GM12878 (cell line): ENCODE measurements around the gene DCAF6. TPM values are rescaled to one million over a fixed set of nuclear protein-coding genes. Genes with fewer than 3 reads are reported as not detected.
A peak's percentile ranks its signal among the peaks of the same experiment; 100 is the strongest.

Experiments used
- ATF7 ChIP-seq: fragments of 450-650 bp; IDR thresholded peaks from 2 replicates; pipeline ENCODE4 v1.6.1; 2016; ENCODE audit warnings: low read depth, mild to moderate bottlenecking
- EED ChIP-seq: sonication (generic); IDR thresholded peaks from 2 replicates; pipeline ENCODE4 v1.6.1; 2016; ENCODE audit warnings: antibody characterized with exemption, low read depth
- GABPA ChIP-seq: IDR thresholded peaks from 2 replicates; pipeline ENCODE4 v1.6.1; 2014; ENCODE audit warnings: antibody characterized with exemption, low read depth, mild to moderate bottlenecking, inconsistent platforms
- POLR2AphosphoS2 ChIP-seq: IDR thresholded peaks from 2 replicates; pipeline ENCODE4 v1.6.1; 2011; ENCODE audit warnings: low read depth, mild to moderate bottlenecking, low read length, improper control_type of control experiment, moderate library complexity
- POU2F2 ChIP-seq: IDR thresholded peaks from 3 replicates; pipeline ENCODE4 v1.6.1; 2011; ENCODE audit warnings: low read depth, mild to moderate bottlenecking, low read length, borderline replicate concordance
- RCOR1 ChIP-seq: conservative IDR thresholded peaks from 2 replicates; pipeline ENCODE4 v1.6.1; 2012; ENCODE audit warnings: low read depth, low read length, improper control_type of control experiment
- RFX5 ChIP-seq: IDR thresholded peaks from 2 replicates; pipeline ENCODE4 v1.6.1; 2011; ENCODE audit warnings: low read depth, low read length, improper control_type of control experiment
- SIN3A ChIP-seq: IDR thresholded peaks from 2 replicates; pipeline ENCODE4 v1.6.1; 2012; ENCODE audit warnings: low read depth, low read length, improper control_type of control experiment
- SMARCA5 ChIP-seq: fragments of 450-650 bp; IDR thresholded peaks from 2 replicates; pipeline ENCODE4 v1.6.1; 2017; ENCODE audit warnings: mild to moderate bottlenecking
- TARDBP ChIP-seq: IDR thresholded peaks from 2 replicates; pipeline ENCODE4 v1.6.1; 2016; ENCODE audit warnings: borderline replicate concordance
- WRNIP1 ChIP-seq: IDR thresholded peaks from 2 replicates; pipeline ENCODE4 v1.6.1; 2011; ENCODE audit warnings: low read depth, low read length, improper control_type of control experiment, borderline replicate concordance
- ZNF207 ChIP-seq: fragments of 450-650 bp; IDR thresholded peaks from 2 replicates; pipeline ENCODE4 v1.6.1; 2014; ENCODE audit warnings: antibody characterized with exemption, mild to moderate bottlenecking, borderline replicate concordance
- ZNF384 ChIP-seq: IDR thresholded peaks from 2 replicates; pipeline ENCODE4 v1.6.1; 2012; ENCODE audit warnings: low read depth, mild to moderate bottlenecking, low read length, improper control_type of control experiment, borderline replicate concordance
- polyA plus RNA-seq, 11 experiments: library from polyadenylated mRNA; depleted of rRNA in 4 of 11; unstranded in 6 of 11; stranded (reverse) in 5 of 11; fragments of >200 nt; fragmentation: Nextera tagmentation in 4 of 11; fragmentation: Illumina TruSeq in 1 of 11; extraction: Ambion mirVana in 4 of 11; extraction: Trizol in 1 of 11; gene quantifications; 1 replicate in 1 of 11; 2 replicates in 10 of 11; pipeline versions ENCODE4 v1.2.1 to v1.2.3, GENCODE V29; 2011 to 2016; ENCODE audit warnings: inconsistent platforms in 2 of 11, missing spikeins in 2 of 11, low read depth in 1 of 11
- total RNA-seq, 4 experiments: library from RNA; depleted of rRNA in 3 of 4; stranded (reverse); fragments of >200 nt in 3 of 4; fragmentation: Illumina TruSeq in 1 of 4; extraction: Trizol in 1 of 4; gene quantifications; 2 replicates each; pipeline versions ENCODE4 v1.2.1 to v1.2.3, GENCODE V29; 2013 to 2021
- TF ChIP-seq, protein P1 (sequence below): fragments of 450-650 bp; IDR thresholded peaks from 2 replicates; pipeline ENCODE4 v1.6.1; 2017; ENCODE audit warnings: low read depth, mild to moderate bottlenecking, moderate library complexity
- TF ChIP-seq, protein P2 (sequence below): IDR thresholded peaks from 2 replicates; pipeline ENCODE4 v1.6.1; 2012; ENCODE audit warnings: low read depth, low read length, improper control_type of control experiment
- TF ChIP-seq, protein P3 (sequence below): fragments of 450-650 bp; formaldehyde crosslinking; IDR thresholded peaks from 2 replicates; pipeline ENCODE4 v1.5.0; 2022; ENCODE audit warnings: mild to moderate bottlenecking, missing genetic modification characterization
- TF ChIP-seq, protein P4 (sequence below): fragments of 450-650 bp; IDR thresholded peaks from 2 replicates; pipeline ENCODE4 v1.6.1; 2017; ENCODE audit warnings: mild to moderate bottlenecking
- TF ChIP-seq, protein P5 (sequence below): fragments of 450-650 bp; IDR thresholded peaks from 2 replicates; pipeline ENCODE4 v1.6.1; 2017; ENCODE audit warnings: antibody characterized with exemption, mild to moderate bottlenecking, moderate library complexity

DCAF6 gene
- total and polyA plus RNA-seq, 10 of the 15 experiments (the other 5 are each of a cell fraction or from before 2014, with no cell fraction given), result 11.4 to 62.7 (median 33.0) TPM

DNA sequence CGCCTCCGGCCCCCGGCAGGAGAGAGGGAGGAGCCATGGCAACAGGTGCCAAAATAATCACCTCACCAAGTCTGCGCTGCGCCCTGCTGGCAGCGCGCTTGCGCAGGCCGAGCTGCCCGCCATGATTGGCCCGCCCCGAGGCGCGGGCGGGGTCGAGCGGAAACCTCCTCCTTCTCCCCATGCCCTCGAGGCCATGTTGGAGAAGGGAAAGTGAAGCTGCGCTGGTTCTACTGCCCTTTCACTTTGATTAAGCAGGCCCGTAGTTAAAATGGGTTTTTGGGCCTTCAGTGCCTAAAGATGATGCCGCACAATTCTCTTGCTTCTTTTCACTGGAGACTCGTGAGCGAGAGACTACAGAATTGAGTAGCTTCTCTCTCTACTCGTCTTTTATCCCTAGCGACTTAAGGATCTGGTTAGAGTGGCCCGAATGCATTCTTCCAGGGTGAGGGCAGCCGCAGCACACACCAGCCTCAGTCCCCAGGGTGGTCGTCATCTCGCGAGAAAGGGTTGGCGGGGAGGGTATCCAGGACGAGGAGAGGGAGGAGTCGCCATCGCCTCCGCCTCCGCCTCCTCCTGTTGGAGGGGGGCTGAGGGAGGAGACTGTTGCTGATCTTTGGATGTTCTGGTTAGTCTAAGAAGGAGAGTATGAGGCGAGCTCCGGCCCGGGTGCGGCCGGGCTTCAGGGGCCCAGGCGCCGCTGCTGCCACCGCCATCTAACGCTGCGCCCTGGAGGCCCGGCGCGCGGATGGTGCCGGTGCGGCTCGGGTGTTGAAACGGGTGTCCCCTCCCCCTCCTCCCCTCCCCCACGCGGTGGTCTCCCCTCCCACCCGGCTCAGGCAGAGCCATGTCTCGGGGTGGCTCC is at the start of gene DCAF6 (continued):
- TF ChIP-seq EED (no peak), GABPA (no peak), RFX5 (peak; percentile 48), TARDBP (peak; percentile 85; the same call in 1 of the 2 replicates), WRNIP1 (no peak), POLR2AphosphoS2 (0 out of 2 replicates have a peak, but pooled peaks have one; percentile 30), ZNF207 (peak; percentile 70), RCOR1 (peak; percentile 99), ATF7 (peak; percentile 64), SMARCA5 (peak; percentile 75; the same call in 1 of the 2 replicates), POU2F2 (0 out of 3 replicates have a peak, but pooled peaks have one; percentile 7), SIN3A (peak; percentile 33; the same call in 1 of the 2 replicates), ZNF384 (no peak)
- TF ChIP-seq, protein P1, sequence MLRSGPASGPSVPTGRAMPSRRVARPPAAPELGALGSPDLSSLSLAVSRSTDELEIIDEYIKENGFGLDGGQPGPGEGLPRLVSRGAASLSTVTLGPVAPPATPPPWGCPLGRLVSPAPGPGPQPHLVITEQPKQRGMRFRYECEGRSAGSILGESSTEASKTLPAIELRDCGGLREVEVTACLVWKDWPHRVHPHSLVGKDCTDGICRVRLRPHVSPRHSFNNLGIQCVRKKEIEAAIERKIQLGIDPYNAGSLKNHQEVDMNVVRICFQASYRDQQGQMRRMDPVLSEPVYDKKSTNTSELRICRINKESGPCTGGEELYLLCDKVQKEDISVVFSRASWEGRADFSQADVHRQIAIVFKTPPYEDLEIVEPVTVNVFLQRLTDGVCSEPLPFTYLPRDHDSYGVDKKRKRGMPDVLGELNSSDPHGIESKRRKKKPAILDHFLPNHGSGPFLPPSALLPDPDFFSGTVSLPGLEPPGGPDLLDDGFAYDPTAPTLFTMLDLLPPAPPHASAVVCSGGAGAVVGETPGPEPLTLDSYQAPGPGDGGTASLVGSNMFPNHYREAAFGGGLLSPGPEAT, result peak; percentile 85
- TF ChIP-seq, protein P2, sequence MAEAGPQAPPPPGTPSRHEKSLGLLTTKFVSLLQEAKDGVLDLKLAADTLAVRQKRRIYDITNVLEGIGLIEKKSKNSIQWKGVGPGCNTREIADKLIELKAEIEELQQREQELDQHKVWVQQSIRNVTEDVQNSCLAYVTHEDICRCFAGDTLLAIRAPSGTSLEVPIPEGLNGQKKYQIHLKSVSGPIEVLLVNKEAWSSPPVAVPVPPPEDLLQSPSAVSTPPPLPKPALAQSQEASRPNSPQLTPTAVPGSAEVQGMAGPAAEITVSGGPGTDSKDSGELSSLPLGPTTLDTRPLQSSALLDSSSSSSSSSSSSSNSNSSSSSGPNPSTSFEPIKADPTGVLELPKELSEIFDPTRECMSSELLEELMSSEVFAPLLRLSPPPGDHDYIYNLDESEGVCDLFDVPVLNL, result peak; percentile 34; the same call in 1 of the 2 replicates
- TF ChIP-seq, protein P3, sequence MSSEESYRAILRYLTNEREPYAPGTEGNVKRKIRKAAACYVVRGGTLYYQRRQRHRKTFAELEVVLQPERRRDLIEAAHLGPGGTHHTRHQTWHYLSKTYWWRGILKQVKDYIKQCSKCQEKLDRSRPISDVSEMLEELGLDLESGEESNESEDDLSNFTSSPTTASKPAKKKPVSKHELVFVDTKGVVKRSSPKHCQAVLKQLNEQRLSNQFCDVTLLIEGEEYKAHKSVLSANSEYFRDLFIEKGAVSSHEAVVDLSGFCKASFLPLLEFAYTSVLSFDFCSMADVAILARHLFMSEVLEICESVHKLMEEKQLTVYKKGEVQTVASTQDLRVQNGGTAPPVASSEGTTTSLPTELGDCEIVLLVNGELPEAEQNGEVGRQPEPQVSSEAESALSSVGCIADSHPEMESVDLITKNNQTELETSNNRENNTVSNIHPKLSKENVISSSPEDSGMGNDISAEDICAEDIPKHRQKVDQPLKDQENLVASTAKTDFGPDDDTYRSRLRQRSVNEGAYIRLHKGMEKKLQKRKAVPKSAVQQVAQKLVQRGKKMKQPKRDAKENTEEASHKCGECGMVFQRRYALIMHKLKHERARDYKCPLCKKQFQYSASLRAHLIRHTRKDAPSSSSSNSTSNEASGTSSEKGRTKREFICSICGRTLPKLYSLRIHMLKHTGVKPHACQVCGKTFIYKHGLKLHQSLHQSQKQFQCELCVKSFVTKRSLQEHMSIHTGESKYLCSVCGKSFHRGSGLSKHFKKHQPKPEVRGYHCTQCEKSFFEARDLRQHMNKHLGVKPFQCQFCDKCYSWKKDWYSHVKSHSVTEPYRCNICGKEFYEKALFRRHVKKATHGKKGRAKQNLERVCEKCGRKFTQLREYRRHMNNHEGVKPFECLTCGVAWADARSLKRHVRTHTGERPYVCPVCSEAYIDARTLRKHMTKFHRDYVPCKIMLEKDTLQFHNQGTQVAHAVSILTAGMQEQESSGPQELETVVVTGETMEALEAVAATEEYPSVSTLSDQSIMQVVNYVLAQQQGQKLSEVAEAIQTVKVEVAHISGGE, result no peak
- TF ChIP-seq, protein P4, sequence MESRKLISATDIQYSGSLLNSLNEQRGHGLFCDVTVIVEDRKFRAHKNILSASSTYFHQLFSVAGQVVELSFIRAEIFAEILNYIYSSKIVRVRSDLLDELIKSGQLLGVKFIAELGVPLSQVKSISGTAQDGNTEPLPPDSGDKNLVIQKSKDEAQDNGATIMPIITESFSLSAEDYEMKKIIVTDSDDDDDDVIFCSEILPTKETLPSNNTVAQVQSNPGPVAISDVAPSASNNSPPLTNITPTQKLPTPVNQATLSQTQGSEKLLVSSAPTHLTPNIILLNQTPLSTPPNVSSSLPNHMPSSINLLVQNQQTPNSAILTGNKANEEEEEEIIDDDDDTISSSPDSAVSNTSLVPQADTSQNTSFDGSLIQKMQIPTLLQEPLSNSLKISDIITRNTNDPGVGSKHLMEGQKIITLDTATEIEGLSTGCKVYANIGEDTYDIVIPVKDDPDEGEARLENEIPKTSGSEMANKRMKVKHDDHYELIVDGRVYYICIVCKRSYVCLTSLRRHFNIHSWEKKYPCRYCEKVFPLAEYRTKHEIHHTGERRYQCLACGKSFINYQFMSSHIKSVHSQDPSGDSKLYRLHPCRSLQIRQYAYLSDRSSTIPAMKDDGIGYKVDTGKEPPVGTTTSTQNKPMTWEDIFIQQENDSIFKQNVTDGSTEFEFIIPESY, result peak; percentile 85; the same call in 1 of the 2 replicates
- TF ChIP-seq, protein P5, sequence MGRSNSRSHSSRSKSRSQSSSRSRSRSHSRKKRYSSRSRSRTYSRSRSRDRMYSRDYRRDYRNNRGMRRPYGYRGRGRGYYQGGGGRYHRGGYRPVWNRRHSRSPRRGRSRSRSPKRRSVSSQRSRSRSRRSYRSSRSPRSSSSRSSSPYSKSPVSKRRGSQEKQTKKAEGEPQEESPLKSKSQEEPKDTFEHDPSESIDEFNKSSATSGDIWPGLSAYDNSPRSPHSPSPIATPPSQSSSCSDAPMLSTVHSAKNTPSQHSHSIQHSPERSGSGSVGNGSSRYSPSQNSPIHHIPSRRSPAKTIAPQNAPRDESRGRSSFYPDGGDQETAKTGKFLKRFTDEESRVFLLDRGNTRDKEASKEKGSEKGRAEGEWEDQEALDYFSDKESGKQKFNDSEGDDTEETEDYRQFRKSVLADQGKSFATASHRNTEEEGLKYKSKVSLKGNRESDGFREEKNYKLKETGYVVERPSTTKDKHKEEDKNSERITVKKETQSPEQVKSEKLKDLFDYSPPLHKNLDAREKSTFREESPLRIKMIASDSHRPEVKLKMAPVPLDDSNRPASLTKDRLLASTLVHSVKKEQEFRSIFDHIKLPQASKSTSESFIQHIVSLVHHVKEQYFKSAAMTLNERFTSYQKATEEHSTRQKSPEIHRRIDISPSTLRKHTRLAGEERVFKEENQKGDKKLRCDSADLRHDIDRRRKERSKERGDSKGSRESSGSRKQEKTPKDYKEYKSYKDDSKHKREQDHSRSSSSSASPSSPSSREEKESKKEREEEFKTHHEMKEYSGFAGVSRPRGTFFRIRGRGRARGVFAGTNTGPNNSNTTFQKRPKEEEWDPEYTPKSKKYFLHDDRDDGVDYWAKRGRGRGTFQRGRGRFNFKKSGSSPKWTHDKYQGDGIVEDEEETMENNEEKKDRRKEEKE, result no peak
